ENCODE data around the gene EIF4A3. TPM values are rescaled to one million over a fixed set of nuclear protein-coding genes. Genes with fewer than 3 reads are reported as not detected.

EIF4A3 gene
- polyA plus RNA-seq, 1 of the 3 experiments (the other 2 are of a cell fraction) = 335 TPM

DNA sequence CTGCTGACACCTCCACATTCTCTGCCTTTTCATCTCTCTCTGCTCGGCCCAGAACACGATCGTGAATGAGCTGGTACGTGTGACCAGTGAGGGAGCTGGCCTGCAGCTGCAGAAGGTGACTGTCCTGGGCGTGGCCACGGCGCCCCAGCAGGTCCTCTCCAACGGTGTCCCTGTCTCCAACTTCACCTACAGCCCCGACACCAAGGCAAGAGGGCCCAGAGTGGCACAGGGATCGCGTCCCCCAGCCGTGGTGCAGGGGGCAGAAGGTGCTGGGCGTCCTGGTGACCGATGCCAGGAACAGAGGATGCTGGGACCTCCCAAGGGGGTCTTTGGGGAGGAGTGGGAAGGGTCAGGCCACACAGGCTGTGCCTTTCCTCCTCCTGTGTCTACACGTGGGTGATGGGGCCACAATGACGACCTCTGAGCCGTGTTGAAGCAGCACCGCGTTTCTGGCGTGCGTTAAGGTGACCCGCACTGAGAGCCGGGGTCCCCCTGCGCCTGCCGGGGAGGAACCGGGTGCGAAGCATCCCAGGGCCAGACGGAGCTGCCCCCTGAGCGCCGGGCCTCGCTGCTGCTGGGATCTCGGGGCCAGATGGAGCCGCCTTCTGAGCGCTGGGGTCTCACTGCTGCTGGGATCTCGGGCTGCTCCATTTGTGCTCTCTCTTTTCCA lies 28.2 kb downstream of the EIF4A3 start:
- TF ChIP-seq, protein P1, sequence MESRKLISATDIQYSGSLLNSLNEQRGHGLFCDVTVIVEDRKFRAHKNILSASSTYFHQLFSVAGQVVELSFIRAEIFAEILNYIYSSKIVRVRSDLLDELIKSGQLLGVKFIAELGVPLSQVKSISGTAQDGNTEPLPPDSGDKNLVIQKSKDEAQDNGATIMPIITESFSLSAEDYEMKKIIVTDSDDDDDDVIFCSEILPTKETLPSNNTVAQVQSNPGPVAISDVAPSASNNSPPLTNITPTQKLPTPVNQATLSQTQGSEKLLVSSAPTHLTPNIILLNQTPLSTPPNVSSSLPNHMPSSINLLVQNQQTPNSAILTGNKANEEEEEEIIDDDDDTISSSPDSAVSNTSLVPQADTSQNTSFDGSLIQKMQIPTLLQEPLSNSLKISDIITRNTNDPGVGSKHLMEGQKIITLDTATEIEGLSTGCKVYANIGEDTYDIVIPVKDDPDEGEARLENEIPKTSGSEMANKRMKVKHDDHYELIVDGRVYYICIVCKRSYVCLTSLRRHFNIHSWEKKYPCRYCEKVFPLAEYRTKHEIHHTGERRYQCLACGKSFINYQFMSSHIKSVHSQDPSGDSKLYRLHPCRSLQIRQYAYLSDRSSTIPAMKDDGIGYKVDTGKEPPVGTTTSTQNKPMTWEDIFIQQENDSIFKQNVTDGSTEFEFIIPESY (IDR thresholded peaks at IDR 0.05; ENCODE audit: borderline replicate concordance, low read depth) = no peak
- TF ChIP-seq TAF1 (IDR thresholded peaks at IDR 0.05; ENCODE audit: borderline replicate concordance, low read depth, low read length) = no peak
- no peak for TF ChIP-seq ELF1 (IDR thresholded peaks at IDR 0.05)
- TF ChIP-seq, protein P2, sequence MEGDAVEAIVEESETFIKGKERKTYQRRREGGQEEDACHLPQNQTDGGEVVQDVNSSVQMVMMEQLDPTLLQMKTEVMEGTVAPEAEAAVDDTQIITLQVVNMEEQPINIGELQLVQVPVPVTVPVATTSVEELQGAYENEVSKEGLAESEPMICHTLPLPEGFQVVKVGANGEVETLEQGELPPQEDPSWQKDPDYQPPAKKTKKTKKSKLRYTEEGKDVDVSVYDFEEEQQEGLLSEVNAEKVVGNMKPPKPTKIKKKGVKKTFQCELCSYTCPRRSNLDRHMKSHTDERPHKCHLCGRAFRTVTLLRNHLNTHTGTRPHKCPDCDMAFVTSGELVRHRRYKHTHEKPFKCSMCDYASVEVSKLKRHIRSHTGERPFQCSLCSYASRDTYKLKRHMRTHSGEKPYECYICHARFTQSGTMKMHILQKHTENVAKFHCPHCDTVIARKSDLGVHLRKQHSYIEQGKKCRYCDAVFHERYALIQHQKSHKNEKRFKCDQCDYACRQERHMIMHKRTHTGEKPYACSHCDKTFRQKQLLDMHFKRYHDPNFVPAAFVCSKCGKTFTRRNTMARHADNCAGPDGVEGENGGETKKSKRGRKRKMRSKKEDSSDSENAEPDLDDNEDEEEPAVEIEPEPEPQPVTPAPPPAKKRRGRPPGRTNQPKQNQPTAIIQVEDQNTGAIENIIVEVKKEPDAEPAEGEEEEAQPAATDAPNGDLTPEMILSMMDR (IDR thresholded peaks at IDR 0.05) = no peak
- no peak for TF ChIP-seq EP300 (IDR thresholded peaks at IDR 0.05; ENCODE audit: borderline replicate concordance in 1 of 2, low read depth in 1 of 2, low read length in 1 of 2)
- TF ChIP-seq FOXM1 (IDR thresholded peaks at IDR 0.05; ENCODE audit: low read depth) = no peak
- no peak for TF ChIP-seq GABPA (IDR thresholded peaks at IDR 0.05; ENCODE audit: low read depth)
- no peak for TF ChIP-seq POLR2AphosphoS5 (IDR thresholded peaks at IDR 0.05; ENCODE audit: low read depth, low read length)
- TF ChIP-seq FOSL2 (IDR thresholded peaks at IDR 0.05; ENCODE audit: borderline replicate concordance, low read depth) = no peak
- TF ChIP-seq JUND (IDR thresholded peaks at IDR 0.05) = no peak
- no peak for TF ChIP-seq RAD21 (IDR thresholded peaks at IDR 0.05; ENCODE audit: low read length)
- TF ChIP-seq SMC3 (IDR thresholded peaks at IDR 0.05; ENCODE audit: low read depth, low read length) = no peak
- 90% methylated on average over 33 of the region's 35 CpGs for WGBS (ENCODE audit: low lambda C conversion rate)
- no peaks in the 10 kb centered on the region for H3K9me2 ChIP-seq
- H4K20me1 ChIP-seq (ENCODE audit: insufficient read depth) = no peaks in the 10 kb centered on the region
- H3K4me3 ChIP-seq (ENCODE audit: low read depth in 2 of 2, low read length in 1 of 2) = no peak overlapping the region
- no peak overlapping the region for H3K27ac ChIP-seq (ENCODE audit: low read depth in 2 of 2, low read length in 1 of 2)
- H3K36me3 ChIP-seq (replicated peaks in 1 of 2; ENCODE audit: control insufficient read depth in 1 of 2, insufficient read depth in 2 of 2, low read length in 1 of 2) = peaks cover 0 to 5% of the 10 kb centered on the region in 2 experiments
- CTCF ChIA-PET = interaction anchor here (1.3 to 5.8 kb wide), 4 partner anchors 17 to 110 kb away, joined by 3 to 37 read pairs (median 3); partner anchors contain the start of gene GAA
- no peak overlapping the region for H3K4me2 ChIP-seq
- POLR2A ChIA-PET = no interaction called here
- no peaks in the 10 kb centered on the region for H3K9me3 ChIP-seq
- H3K9ac ChIP-seq = no peak overlapping the region
- no peaks in the 10 kb centered on the region for H3K27me3 ChIP-seq (ENCODE audit: insufficient read depth)
- no peaks in the 10 kb centered on the region for H3K79me2 ChIP-seq (ENCODE audit: insufficient read depth)
- H2AFZ ChIP-seq (ENCODE audit: low read depth) = no peak overlapping the region
- H3K4me1 ChIP-seq (ENCODE audit: control insufficient read depth in 1 of 2, insufficient read depth in 2 of 2, low read depth in 1 of 2, low read length in 1 of 2) = no peaks in the 10 kb centered on the region
- peaks cover 4% of the 10 kb centered on the region for H3F3A ChIP-seq (replicated peaks; ENCODE audit: insufficient read depth)
- DNase-seq = no peak
